IMR-90 (cell line): ENCODE measurements around the gene GRM4.

Experiments
- CTCF ChIP-seq: conservative IDR thresholded peaks from 2 replicates; pipeline ENCODE4 v1.5.1; 2012; ENCODE audit warnings: mild to moderate bottlenecking, low read depth, low read length, improper control_type of control experiment
- NFE2L2 ChIP-seq: fragments of 150-350 bp; IDR thresholded peaks from 2 replicates; pipeline ENCODE4 v1.6.1; 2016; ENCODE audit warnings: low read depth, mild to moderate bottlenecking, low read length
- POLR2A ChIP-seq: IDR thresholded peaks from 2 replicates; pipeline ENCODE4 v1.6.1; 2012; ENCODE audit warnings: mild to moderate bottlenecking, low read depth, low read length
- RCOR1 ChIP-seq: IDR thresholded peaks from 2 replicates; pipeline ENCODE4 v1.6.1; 2012; ENCODE audit warnings: mild to moderate bottlenecking, low read length, improper control_type of control experiment; ENCODE audit not compliant: insufficient replicate concordance
- USF2 ChIP-seq: fragments of 150-350 bp; IDR thresholded peaks from 2 replicates; pipeline ENCODE4 v1.6.1; 2017; ENCODE audit warnings: mild to moderate bottlenecking, antibody characterized with exemption, low read length, low read depth

- TF ChIP-seq CTCF (no peak), POLR2A (no peak), USF2 (no peak), RCOR1 (no peak), NFE2L2 (no peak)
These were observed 164.5 kb downstream of the GRM4 start for GRCh38 chr6:33981421-33981820.
